ENCODE results near the gene DPP8.
A peak's percentile ranks its signal among the peaks of the same experiment; 100 is the strongest.
"Not testable (repeated sequence)": the region's sequence is repeated elsewhere in the genome, so short reads cannot be mapped to it uniquely, and the experiment has no call there.

The DPP8 gene

GRCh38 chr15:65553691-65554090, 36.2 kb upstream of the DPP8 start:
- no peak overlapping the region for H3K4me2 ChIP-seq (ENCODE audit: insufficient read depth, low read length)
- no peak overlapping the region for H2AFZ ChIP-seq (ENCODE audit: low read depth, low read length)
- H3K27me3 ChIP-seq (ENCODE audit: insufficient read depth, low read length, poor library complexity), result no peaks in the 10 kb centered on the region
- no peak for DNase-seq
- no peak overlapping the region for H3K4me3 ChIP-seq (ENCODE audit: low read depth in 1 of 2, low read length in 2 of 2)
- no peak overlapping the region for H3K9ac ChIP-seq (ENCODE audit: low read depth, low read length)
- peaks cover 58% of the 10 kb centered on the region for H3K36me3 ChIP-seq (ENCODE audit: insufficient read depth, low read length)
- H3K4me1 ChIP-seq (ENCODE audit: insufficient read depth, low read length), result no peaks in the 10 kb centered on the region
- no peaks in the 10 kb centered on the region for H3K9me3 ChIP-seq (ENCODE audit: insufficient read depth, low read length, severe bottlenecking)
- H3K27ac ChIP-seq (ENCODE audit: low read length), result no peak overlapping the region
- no peak for ATAC-seq (ENCODE audit: insufficient read depth, low read depth)
- H3K79me2 ChIP-seq (ENCODE audit: insufficient read depth, low read length), result peaks cover 77% of the 10 kb centered on the region
- peaks cover 47% of the 10 kb centered on the region for H4K20me1 ChIP-seq (ENCODE audit: insufficient read depth, low read length)
- TF ChIP-seq EZH2 (IDR thresholded peaks at IDR 0.05; ENCODE audit: borderline replicate concordance, low read depth, low read length, severe bottlenecking) (no peak), CTCF (IDR thresholded peaks at IDR 0.05; ENCODE audit: borderline replicate concordance, extremely low read depth, low read length, poor library complexity, severe bottlenecking) (no peak)

- not testable (repeated sequence) for DNase-seq
These were observed 35.4 kb upstream of the DPP8 start for GRCh38 chr15:65552851-65553250.

GRCh38 chr15:65551183-65551582, 33.7 kb upstream of the DPP8 start:
- peaks cover 33% of the 10 kb centered on the region for H3K36me3 ChIP-seq (ENCODE audit: insufficient read depth, low read length)
- no peak overlapping the region for H3K27ac ChIP-seq (ENCODE audit: low read length)
- DNase-seq, result no peak
- no peaks in the 10 kb centered on the region for H3K9me3 ChIP-seq (ENCODE audit: insufficient read depth, low read length, severe bottlenecking)
- no peaks in the 10 kb centered on the region for H3K4me1 ChIP-seq (ENCODE audit: insufficient read depth, low read length)
- no peak overlapping the region for H3K9ac ChIP-seq (ENCODE audit: low read depth, low read length)
- peaks cover 86% of the 10 kb centered on the region for H3K79me2 ChIP-seq (ENCODE audit: insufficient read depth, low read length)
- TF ChIP-seq CTCF (IDR thresholded peaks at IDR 0.05; ENCODE audit: borderline replicate concordance, extremely low read depth, low read length, poor library complexity, severe bottlenecking) (no peak), EZH2 (IDR thresholded peaks at IDR 0.05; ENCODE audit: borderline replicate concordance, low read depth, low read length, severe bottlenecking) (no peak)
- ATAC-seq (ENCODE audit: insufficient read depth, low read depth), result no peak
- H3K4me2 ChIP-seq (ENCODE audit: insufficient read depth, low read length), result no peak overlapping the region
- H4K20me1 ChIP-seq (ENCODE audit: insufficient read depth, low read length), result peaks cover 68% of the 10 kb centered on the region
- H3K4me3 ChIP-seq (ENCODE audit: low read depth in 1 of 2, low read length in 2 of 2), result no peak overlapping the region
- no peaks in the 10 kb centered on the region for H3K27me3 ChIP-seq (ENCODE audit: insufficient read depth, low read length, poor library complexity)
- H2AFZ ChIP-seq (ENCODE audit: low read depth, low read length), result no peak overlapping the region

More at GRCh38 chr15:65552851-65553250, 35.4 kb upstream of the DPP8 start:
- not testable (repeated sequence) for H3K9me3 ChIP-seq (ENCODE audit: insufficient read depth, low read length, severe bottlenecking); H2AFZ ChIP-seq (ENCODE audit: low read depth, low read length); H3K4me2 ChIP-seq (ENCODE audit: insufficient read depth, low read length); H3K4me1 ChIP-seq (ENCODE audit: insufficient read depth, low read length); ATAC-seq (ENCODE audit: insufficient read depth, low read depth); H3K27ac ChIP-seq (ENCODE audit: low read length); H3K27me3 ChIP-seq (ENCODE audit: insufficient read depth, low read length, poor library complexity); H3K4me3 ChIP-seq (ENCODE audit: low read depth in 1 of 2, low read length in 2 of 2); H3K9ac ChIP-seq (ENCODE audit: low read depth, low read length)
- H3K36me3 ChIP-seq (ENCODE audit: insufficient read depth, low read length), result peaks cover 49% of the 10 kb centered on the region
- peaks cover 78% of the 10 kb centered on the region for H3K79me2 ChIP-seq (ENCODE audit: insufficient read depth, low read length)
- peaks cover 56% of the 10 kb centered on the region for H4K20me1 ChIP-seq (ENCODE audit: insufficient read depth, low read length)

GRCh38 chr15:65550681-65551098, 33.2 kb upstream of the DPP8 start:
- H3K4me1 ChIP-seq (ENCODE audit: insufficient read depth, low read length), result no peaks in the 10 kb centered on the region
- no peaks in the 10 kb centered on the region for H3K27me3 ChIP-seq (ENCODE audit: insufficient read depth, low read length, poor library complexity)
- no peak overlapping the region for H3K4me2 ChIP-seq (ENCODE audit: insufficient read depth, low read length)
- H3K27ac ChIP-seq (ENCODE audit: low read length), result peak overlapping the region; percentile 47; the same call in 1 of the 2 replicates
- DNase-seq (no peak), ATAC-seq (ENCODE audit: insufficient read depth, low read depth) (peak; percentile 33; the same call in 1 of the 3 replicates)
- no peak for TF ChIP-seq EZH2 (IDR thresholded peaks at IDR 0.05; ENCODE audit: borderline replicate concordance, low read depth, low read length, severe bottlenecking)
- TF ChIP-seq CTCF (IDR thresholded peaks at IDR 0.05; ENCODE audit: borderline replicate concordance, extremely low read depth, low read length, poor library complexity, severe bottlenecking), result no peak
- no peaks in the 10 kb centered on the region for H3K9me3 ChIP-seq (ENCODE audit: insufficient read depth, low read length, severe bottlenecking)
- no peak overlapping the region for H3K9ac ChIP-seq (ENCODE audit: low read depth, low read length)
- H4K20me1 ChIP-seq (ENCODE audit: insufficient read depth, low read length), result peaks cover 72% of the 10 kb centered on the region
- no peak overlapping the region for H3K4me3 ChIP-seq (ENCODE audit: low read depth in 1 of 2, low read length in 2 of 2)
- H3K79me2 ChIP-seq (ENCODE audit: insufficient read depth, low read length), result peaks cover 89% of the 10 kb centered on the region
- H3K36me3 ChIP-seq (ENCODE audit: insufficient read depth, low read length), result peaks cover 28% of the 10 kb centered on the region
- H2AFZ ChIP-seq (ENCODE audit: low read depth, low read length), result no peak overlapping the region

GRCh38 chr15:65549288-65549687, 31.8 kb upstream of the DPP8 start:
- H3K9me3 ChIP-seq (ENCODE audit: insufficient read depth, low read length, severe bottlenecking); H3K27ac ChIP-seq (ENCODE audit: low read length); H3K4me1 ChIP-seq (ENCODE audit: insufficient read depth, low read length); ATAC-seq (ENCODE audit: insufficient read depth, low read depth); H3K4me3 ChIP-seq (ENCODE audit: low read depth in 1 of 2, low read length in 2 of 2); DNase-seq; H3K9ac ChIP-seq (ENCODE audit: low read depth, low read length); H2AFZ ChIP-seq (ENCODE audit: low read depth, low read length); H3K4me2 ChIP-seq (ENCODE audit: insufficient read depth, low read length); H3K27me3 ChIP-seq (ENCODE audit: insufficient read depth, low read length, poor library complexity): not testable (repeated sequence)
- Histone ChIP-seq H3K36me3 (ENCODE audit: insufficient read depth, low read length) (peaks cover 16% of the 10 kb centered on the region), H4K20me1 (ENCODE audit: insufficient read depth, low read length) (peaks cover 68% of the 10 kb centered on the region), H3K79me2 (ENCODE audit: insufficient read depth, low read length) (peaks cover 89% of the 10 kb centered on the region)

Measured in DND-41 (cell line).